Lung (tissue), 13 donors: ENCODE data around the gene EIF3I. TPM values are rescaled to one million over a fixed set of nuclear protein-coding genes. Genes with fewer than 3 reads are reported as not detected.

ENCODE experiments used
- ATAC-seq: fragments of 200-7000 bp; cut with Tn5 transposase; one replicate; pipeline ENCODE4 v1.9.1; 2020; ENCODE audit warnings: moderate number of reproducible peaks; ENCODE audit not compliant: insufficient read depth, low FRiP score
- DNase-seq, 3 donors: peaks; one replicate each; pipeline ENCODE4 v3.0.0-alpha.2; 2013 to 2017
- H3K27ac ChIP-seq, 2 donors: one replicate each; pipeline ENCODE4 v1.5.1; 2013; ENCODE audit warnings: mild to moderate bottlenecking in 2 of 2, moderate library complexity in 2 of 2, control low read depth in 1 of 2, inconsistent platforms in 1 of 2, low read depth in 1 of 2, low read length in 1 of 2
- H3K27me3 ChIP-seq, 3 donors: one replicate each; pipeline ENCODE4 v1.5.1; 2013; ENCODE audit warnings: low read length in 2 of 3; ENCODE audit not compliant: control insufficient read depth in 3 of 3, insufficient read depth in 3 of 3
- H3K36me3 ChIP-seq, 4 donors: one replicate each; pipeline ENCODE4 v1.5.1; 2013; ENCODE audit warnings: low read length in 4 of 4, mild to moderate bottlenecking in 1 of 4, moderate library complexity in 1 of 4; ENCODE audit not compliant: control insufficient read depth in 4 of 4, insufficient read depth in 4 of 4
- H3K4me1 ChIP-seq, 5 donors: one replicate each; pipeline ENCODE4 v1.5.1; 2013; ENCODE audit warnings: low read length in 5 of 5, mild to moderate bottlenecking in 2 of 5, moderate library complexity in 1 of 5; ENCODE audit not compliant: control insufficient read depth in 5 of 5, insufficient read depth in 5 of 5
- H3K4me3 ChIP-seq: one replicate; pipeline ENCODE4 v1.5.1; 2013; ENCODE audit warnings: mild to moderate bottlenecking, control low read depth, moderate library complexity
- H3K9ac ChIP-seq, 2 donors: one replicate each; pipeline ENCODE4 v1.5.1; 2013; ENCODE audit warnings: low read length in 2 of 2, control low read depth in 1 of 2; ENCODE audit not compliant: insufficient read depth in 1 of 2
- H3K9me3 ChIP-seq, 4 donors: one replicate each; pipeline ENCODE4 v1.5.1; 2013; ENCODE audit warnings: low read length in 3 of 4, mild to moderate bottlenecking in 1 of 4, moderate library complexity in 1 of 4; ENCODE audit not compliant: control insufficient read depth in 4 of 4, insufficient read depth in 3 of 4
- WGBS, 2 donors: extraction: QIAGEN DNeasy Blood & Tissue Kit; methylation state at CpG; one replicate each; pipeline ENCODE4 v1.1.7; 2013; 5-methylcytosine and 5-hydroxymethylcytosine counted together
- polyA plus RNA-seq, 2 donors: library from polyadenylated mRNA; stranded (reverse); fragments of 200-250 nt; gene quantifications; one replicate each; pipeline ENCODE4 v1.2.1, GENCODE V29; 2013
- small RNA-seq: library from RNA; depleted of rRNA; stranded (forward); fragments of <200 nt; gene quantifications from one replicate; pipeline ENCODE3, GENCODE V24; 2014; ENCODE audit warnings: low replicate concordance
- total RNA-seq, 2 donors: library from RNA; depleted of rRNA in 1 of 2; stranded (reverse); fragments of >200 nt in 1 of 2; gene quantifications; one replicate each; pipeline ENCODE4 v1.2.1, GENCODE V29; 2014 to 2021
- TF ChIP-seq, protein P1 (sequence below): IDR thresholded peaks from 2 replicates; pipeline ENCODE4 v1.5.1; 2012; ENCODE audit warnings: mild to moderate bottlenecking; ENCODE audit errors: control extremely low read depth, extremely low read depth
- donor health status: control.
- donor health status: control.
- donor health status: Bipolar disorder and iron deficiency.
- donor health status: healthy.
- donor health status: DM: yes; HTN: yes; CAD: no.

EIF3I gene
- total and polyA plus RNA-seq, 4 donors, result 81.0 to 255 (median 185) TPM

DNA sequence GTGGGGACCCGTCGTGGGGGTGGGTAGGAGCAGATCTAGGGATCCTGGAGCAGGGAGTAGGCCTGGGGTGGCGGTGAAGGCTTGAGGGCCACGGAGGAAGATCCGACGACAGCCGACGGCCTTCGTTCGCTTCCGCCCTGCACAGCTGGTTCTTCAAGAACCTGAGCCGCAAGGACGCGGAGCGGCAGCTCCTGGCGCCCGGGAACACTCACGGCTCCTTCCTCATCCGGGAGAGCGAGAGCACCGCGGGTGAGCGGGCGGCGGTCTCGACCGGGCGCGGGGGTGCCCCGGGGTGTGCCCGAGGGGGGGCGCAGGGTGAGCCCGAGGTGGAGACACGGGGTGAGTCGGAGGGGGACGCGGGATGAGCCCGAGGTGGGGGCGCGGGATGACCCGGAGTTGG is 53.2 kb downstream of the EIF3I start:
- Histone ChIP-seq H3K27ac (no peak overlapping the region), H3K9me3 (no peaks in the 10 kb centered on the region), H3K27me3 (peaks cover 0 to 32% (median 29%) of the 10 kb centered on the region in 3 donors), H3K9ac (no peak overlapping the region), H3K36me3 (peaks cover 0 to 2% (median 0%) of the 10 kb centered on the region in 4 donors), H3K4me3 (no peak overlapping the region), H3K4me1 (peaks cover 0 to 7% (median 5%) of the 10 kb centered on the region in 5 donors)
- ATAC-seq, result no peak
- TF ChIP-seq, protein P1, sequence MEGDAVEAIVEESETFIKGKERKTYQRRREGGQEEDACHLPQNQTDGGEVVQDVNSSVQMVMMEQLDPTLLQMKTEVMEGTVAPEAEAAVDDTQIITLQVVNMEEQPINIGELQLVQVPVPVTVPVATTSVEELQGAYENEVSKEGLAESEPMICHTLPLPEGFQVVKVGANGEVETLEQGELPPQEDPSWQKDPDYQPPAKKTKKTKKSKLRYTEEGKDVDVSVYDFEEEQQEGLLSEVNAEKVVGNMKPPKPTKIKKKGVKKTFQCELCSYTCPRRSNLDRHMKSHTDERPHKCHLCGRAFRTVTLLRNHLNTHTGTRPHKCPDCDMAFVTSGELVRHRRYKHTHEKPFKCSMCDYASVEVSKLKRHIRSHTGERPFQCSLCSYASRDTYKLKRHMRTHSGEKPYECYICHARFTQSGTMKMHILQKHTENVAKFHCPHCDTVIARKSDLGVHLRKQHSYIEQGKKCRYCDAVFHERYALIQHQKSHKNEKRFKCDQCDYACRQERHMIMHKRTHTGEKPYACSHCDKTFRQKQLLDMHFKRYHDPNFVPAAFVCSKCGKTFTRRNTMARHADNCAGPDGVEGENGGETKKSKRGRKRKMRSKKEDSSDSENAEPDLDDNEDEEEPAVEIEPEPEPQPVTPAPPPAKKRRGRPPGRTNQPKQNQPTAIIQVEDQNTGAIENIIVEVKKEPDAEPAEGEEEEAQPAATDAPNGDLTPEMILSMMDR, result no peak
- peak; percentile 25 to 67 (median 38) for DNase-seq
- 13 to 32% methylated on average over 30 to 41 of the region's 41 CpGs for WGBS, 2 donors

DNA sequence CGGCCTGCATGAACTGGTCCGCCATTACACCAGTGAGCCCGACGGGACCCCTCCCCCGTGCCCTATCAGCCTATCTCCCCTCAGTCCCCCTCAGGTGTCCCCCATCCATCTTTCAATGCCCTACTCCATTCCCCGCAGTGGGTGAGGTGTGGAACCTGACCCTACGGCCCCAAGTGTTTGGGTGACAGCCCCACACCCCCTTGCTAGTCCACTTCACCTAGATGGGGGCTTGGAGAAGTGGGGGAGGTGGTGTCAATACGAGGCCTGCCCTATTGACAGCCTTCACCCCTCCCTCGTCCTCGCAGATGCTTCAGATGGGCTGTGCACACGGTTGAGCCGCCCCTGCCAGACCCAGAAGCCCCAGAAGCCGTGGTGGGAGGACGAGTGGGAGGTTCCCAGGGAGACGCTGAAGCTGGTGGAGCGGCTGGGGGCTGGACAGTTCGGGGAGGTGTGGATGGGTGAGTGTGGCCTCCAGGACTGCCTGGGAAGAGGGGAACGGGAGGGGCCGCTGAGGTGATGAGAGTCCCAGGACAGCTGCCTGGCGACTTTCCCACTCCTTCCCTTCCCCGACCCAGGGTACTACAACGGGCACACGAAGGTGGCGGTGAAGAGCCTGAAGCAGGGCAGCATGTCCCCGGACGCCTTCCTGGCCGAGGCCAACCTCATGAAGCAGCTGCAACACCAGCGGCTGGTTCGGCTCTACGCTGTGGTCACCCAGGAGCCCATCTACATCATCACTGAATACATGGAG is 54.0 kb downstream of the EIF3I start:
- Histone ChIP-seq H3K27me3 (peaks cover 0 to 32% (median 29%) of the 10 kb centered on the region in 3 donors), H3K9me3 (no peaks in the 10 kb centered on the region), H3K9ac (no peak overlapping the region), H3K4me1 (peaks cover 0 to 7% (median 5%) of the 10 kb centered on the region in 5 donors), H3K27ac (no peak overlapping the region), H3K36me3 (peaks cover 0 to 2% (median 0%) of the 10 kb centered on the region in 4 donors), H3K4me3 (no peak overlapping the region)
- TF ChIP-seq, protein P1, result no peak
- 80 to 88% methylated on average over 30 of the region's 30 CpGs for WGBS, 2 donors
- no peak for ATAC-seq
- no peak for DNase-seq

Small RNAs within 50 kb of the gene (small RNA-seq; reads per million reads assigned to genes)
- not detected for gene RF00017

Other genes starting within 250 kb of the EIF3I start
- 100 to 1,000 TPM; 104 to 138 TPM for gene KHDRBS1, start 208.5 kb upstream of the EIF3I start, total RNA-seq
- 10 to 100 TPM; 51.7 to 60.6 TPM for gene KHDRBS1, start 208.5 kb upstream of the EIF3I start, polyA plus RNA-seq
- 10 to 100 TPM in 1 of 2 donors, 1 to 10 TPM in 1; 7.6 to 23.8 TPM for gene TMEM39B, start 149.5 kb upstream of the EIF3I start, total RNA-seq
- 10 to 100 TPM; 12.3 to 14.8 TPM for gene TMEM39B, start 149.5 kb upstream of the EIF3I start, polyA plus RNA-seq
- gene KPNA6, start 114.4 kb upstream of the EIF3I start, total RNA-seq, result 10 to 100 TPM; 35.1 to 54.0 TPM
- gene KPNA6, start 114.4 kb upstream of the EIF3I start, polyA plus RNA-seq, result 10 to 100 TPM in 1 of 2 donors, 1 to 10 TPM in 1; 7.9 to 11.3 TPM
- 10 to 100 TPM; 39.1 to 55.6 TPM for gene TXLNA, start 42.7 kb upstream of the EIF3I start, total RNA-seq
- gene TXLNA, start 42.7 kb upstream of the EIF3I start, polyA plus RNA-seq, result 10 to 100 TPM; 22.2 to 22.8 TPM
- 10 to 100 TPM in 1 of 2 donors, 1 to 10 TPM in 1; 4.4 to 12.5 TPM for gene CCDC28B, start 21.8 kb upstream of the EIF3I start, total RNA-seq
- gene CCDC28B, start 21.8 kb upstream of the EIF3I start, polyA plus RNA-seq, result 1 to 10 TPM; 5.6 to 5.8 TPM
- 1 to 10 TPM; 2.4 to 3.8 TPM for gene IQCC, start 16.7 kb upstream of the EIF3I start, total RNA-seq
- gene IQCC, start 16.7 kb upstream of the EIF3I start, polyA plus RNA-seq, result 1 to 10 TPM; 1.6 to 2.5 TPM
- 1 to 10 TPM; 7.2 to 10.0 TPM for gene DCDC2B, start 13.3 kb upstream of the EIF3I start, total RNA-seq
- 1 to 10 TPM; 3.5 to 4.3 TPM for gene DCDC2B, start 13.3 kb upstream of the EIF3I start, polyA plus RNA-seq
- 10 to 100 TPM; 29.8 to 30.2 TPM for gene TMEM234, start 54 bp upstream of the EIF3I start, total RNA-seq
- 10 to 100 TPM; 17.1 to 17.5 TPM for gene TMEM234, start 54 bp upstream of the EIF3I start, polyA plus RNA-seq
- 1 to 10 TPM; 2.6 to 5.4 TPM for gene FAM167B, start 24.8 kb downstream of the EIF3I start, total RNA-seq
- 10 to 100 TPM in 1 of 2 donors, 1 to 10 TPM in 1; 5.9 to 30.5 TPM for gene FAM167B, start 24.8 kb downstream of the EIF3I start, polyA plus RNA-seq
- gene LCK, start 28.9 kb downstream of the EIF3I start, total RNA-seq, result 1 to 10 TPM; 3.5 to 8.9 TPM
- gene LCK, start 28.9 kb downstream of the EIF3I start, polyA plus RNA-seq, result 1 to 10 TPM; 2.4 to 5.0 TPM
- gene HDAC1, start 69.7 kb downstream of the EIF3I start, total RNA-seq, result 10 to 100 TPM; 66.2 to 90.4 TPM
- gene HDAC1, start 69.7 kb downstream of the EIF3I start, polyA plus RNA-seq, result 10 to 100 TPM; 47.3 to 78.8 TPM
- 10 to 100 TPM; 37.9 to 78.4 TPM for gene MARCKSL1, start 113.8 kb downstream of the EIF3I start, total RNA-seq
- 10 to 100 TPM; 28.4 to 41.2 TPM for gene MARCKSL1, start 113.8 kb downstream of the EIF3I start, polyA plus RNA-seq
- gene FAM229A, start 140.1 kb downstream of the EIF3I start, total RNA-seq, result 1 to 10 TPM; 2.2 to 7.0 TPM
- gene FAM229A, start 140.1 kb downstream of the EIF3I start, polyA plus RNA-seq, result 1 to 10 TPM; 3.2 to 7.2 TPM
- gene TSSK3, start 140.1 kb downstream of the EIF3I start, total RNA-seq, result 1 to 10 TPM in 1 of 2 donors, under 1 TPM in 1; 0.46 to 1.4 TPM
- gene TSSK3, start 140.1 kb downstream of the EIF3I start, polyA plus RNA-seq, result 1 to 10 TPM in 1 of 2 donors, under 1 TPM in 1; 0.37 to 1.0 TPM
- 10 to 100 TPM; 58.7 to 80.5 TPM for gene BSDC1, start 172.0 kb downstream of the EIF3I start, total RNA-seq
- 10 to 100 TPM; 32.8 to 38.0 TPM for gene BSDC1, start 172.0 kb downstream of the EIF3I start, polyA plus RNA-seq
- under 1 TPM; 0.03 to 0.09 TPM for gene ZBTB8B, start 242.7 kb downstream of the EIF3I start, total RNA-seq
- under 1 TPM; under 0.01 to 0.02 TPM for gene ZBTB8B, start 242.7 kb downstream of the EIF3I start, polyA plus RNA-seq